NCI-H524 treated with DMSO at 0.1 percent for 48 hours (cell line): ENCODE results near the gene ATXN1.
"Not testable (repeated sequence)": the region's sequence is repeated elsewhere in the genome, so short reads cannot be mapped to it uniquely, and the experiment has no call there.

Source experiments
- DNase-seq: peaks from one replicate; lab custom pipeline; 2025; lab: John Stamatoyannopoulos, UW

The ATXN1 gene

DNA sequence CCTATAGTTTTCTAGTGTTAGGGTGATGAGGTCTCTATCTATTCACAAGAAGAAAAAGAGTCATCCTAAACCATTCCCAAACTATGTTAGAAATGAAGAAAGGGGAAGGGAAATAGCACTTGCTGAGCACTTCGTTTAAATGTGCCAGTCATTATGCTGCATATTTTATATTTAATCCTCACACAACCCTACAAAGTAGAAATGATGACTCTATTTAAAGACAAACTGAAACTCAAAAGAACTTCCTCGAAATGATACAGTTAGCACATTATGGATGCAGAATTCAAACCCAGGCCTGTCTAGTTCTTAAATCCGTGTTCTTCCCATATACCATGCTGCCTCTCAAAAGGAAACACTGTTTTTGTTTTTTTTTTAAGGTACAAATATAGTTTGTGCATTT is 348.3 kb downstream of the ATXN1 start:
- no peak for DNase-seq

GRCh38 chr6:16412171-16412570 is 349.1 kb downstream of the ATXN1 start:
- no peak for DNase-seq

GRCh38 chr6:16409531-16410441 is 351.5 kb downstream of the ATXN1 start:
- DNase-seq = no peak

DNA sequence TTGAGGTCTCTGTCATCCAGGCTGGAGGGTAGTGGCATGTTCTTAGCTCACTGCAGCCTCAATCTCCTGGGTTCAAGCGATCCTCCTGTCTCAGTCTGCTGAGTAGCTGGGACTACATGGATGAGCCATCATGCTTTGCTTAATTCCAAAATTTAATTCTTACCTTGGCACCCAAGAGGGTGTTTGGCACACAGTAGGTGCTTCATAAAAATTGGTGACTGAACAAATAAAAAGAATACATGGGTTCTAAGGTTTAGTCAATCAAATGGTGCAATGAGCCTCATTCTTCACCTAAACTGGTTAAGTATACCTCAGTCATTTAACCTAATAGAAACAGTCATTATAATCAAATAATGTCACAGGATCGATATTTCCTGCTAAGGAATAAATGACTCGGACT is 352.5 kb downstream of the ATXN1 start:
- DNase-seq = no peak

GRCh38 chr6:16406966-16407365 is 354.3 kb downstream of the ATXN1 start:
- DNase-seq = no peak

- DNase-seq = not testable (repeated sequence)
These were observed 354.7 kb downstream of the ATXN1 start for GRCh38 chr6:16406538-16406937.

GRCh38 chr6:16405375-16405774 is 355.9 kb downstream of the ATXN1 start:
- no peak for DNase-seq

GRCh38 chr6:16404456-16404855 is 356.8 kb downstream of the ATXN1 start:
- DNase-seq = no peak

DNA sequence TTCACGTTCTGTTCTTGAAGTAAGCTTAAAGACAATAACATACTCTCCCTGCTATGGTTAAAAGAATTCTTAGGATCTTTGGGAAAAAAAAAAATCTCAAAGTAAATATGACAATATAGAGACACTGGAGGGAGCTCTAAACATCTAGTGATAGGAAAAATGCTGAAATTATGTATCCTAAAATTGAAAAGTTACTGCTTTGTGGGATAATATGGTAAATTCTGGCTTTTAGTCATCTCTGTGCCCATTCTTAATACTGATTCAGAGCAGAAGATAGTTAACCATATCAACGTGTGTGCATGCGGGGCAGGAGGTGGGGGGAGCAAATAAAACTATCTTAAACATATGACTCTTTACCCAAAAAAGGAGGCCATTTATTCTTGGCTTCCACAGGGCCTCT is 357.4 kb downstream of the ATXN1 start:
- no peak for DNase-seq

DNA sequence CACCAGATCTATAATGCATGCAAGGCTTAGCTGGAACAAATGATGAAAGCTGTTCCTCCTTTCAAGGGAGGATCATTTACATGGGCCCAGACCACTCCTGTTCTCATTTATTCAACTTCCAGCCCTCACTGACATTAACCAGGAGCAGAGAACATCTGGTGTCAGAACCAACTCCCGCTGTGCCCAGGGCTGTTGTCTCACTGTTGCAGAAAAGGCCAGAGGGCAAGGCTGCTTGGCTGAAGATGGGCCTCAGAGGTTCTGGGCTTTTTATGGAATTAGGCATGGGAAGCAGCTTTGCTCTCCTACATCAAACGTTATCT is 358.7 kb downstream of the ATXN1 start:
- DNase-seq = peak; percentile 26

GRCh38 chr6:16400248-16400760 is 361.0 kb downstream of the ATXN1 start:
- no peak for DNase-seq

GRCh38 chr6:16399695-16400094 is 361.6 kb downstream of the ATXN1 start:
- DNase-seq = no peak

GRCh38 chr6:16399158-16399557 is 362.1 kb downstream of the ATXN1 start:
- no peak for DNase-seq

- DNase-seq = no peak
These were observed 362.7 kb downstream of the ATXN1 start for GRCh38 chr6:16398587-16398986.

DNA sequence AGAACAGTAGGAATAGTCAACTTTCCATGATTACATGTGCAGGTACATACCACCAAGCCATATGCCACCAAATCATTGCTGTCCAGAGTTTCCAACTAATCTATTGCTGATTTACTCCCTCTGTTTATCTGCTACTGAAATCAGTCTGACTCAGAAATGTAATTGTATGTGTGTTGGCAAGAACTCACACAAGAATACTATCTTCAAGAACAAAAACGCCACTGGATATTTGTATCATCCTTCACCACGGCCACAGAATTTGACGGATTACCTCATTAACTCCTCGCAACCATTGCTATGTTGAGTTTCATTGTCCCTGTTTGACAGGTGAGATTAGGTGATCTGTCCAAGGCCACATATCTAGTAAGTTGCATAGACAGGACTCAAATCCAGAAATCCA is 363.6 kb downstream of the ATXN1 start:
- DNase-seq = no peak

DNA sequence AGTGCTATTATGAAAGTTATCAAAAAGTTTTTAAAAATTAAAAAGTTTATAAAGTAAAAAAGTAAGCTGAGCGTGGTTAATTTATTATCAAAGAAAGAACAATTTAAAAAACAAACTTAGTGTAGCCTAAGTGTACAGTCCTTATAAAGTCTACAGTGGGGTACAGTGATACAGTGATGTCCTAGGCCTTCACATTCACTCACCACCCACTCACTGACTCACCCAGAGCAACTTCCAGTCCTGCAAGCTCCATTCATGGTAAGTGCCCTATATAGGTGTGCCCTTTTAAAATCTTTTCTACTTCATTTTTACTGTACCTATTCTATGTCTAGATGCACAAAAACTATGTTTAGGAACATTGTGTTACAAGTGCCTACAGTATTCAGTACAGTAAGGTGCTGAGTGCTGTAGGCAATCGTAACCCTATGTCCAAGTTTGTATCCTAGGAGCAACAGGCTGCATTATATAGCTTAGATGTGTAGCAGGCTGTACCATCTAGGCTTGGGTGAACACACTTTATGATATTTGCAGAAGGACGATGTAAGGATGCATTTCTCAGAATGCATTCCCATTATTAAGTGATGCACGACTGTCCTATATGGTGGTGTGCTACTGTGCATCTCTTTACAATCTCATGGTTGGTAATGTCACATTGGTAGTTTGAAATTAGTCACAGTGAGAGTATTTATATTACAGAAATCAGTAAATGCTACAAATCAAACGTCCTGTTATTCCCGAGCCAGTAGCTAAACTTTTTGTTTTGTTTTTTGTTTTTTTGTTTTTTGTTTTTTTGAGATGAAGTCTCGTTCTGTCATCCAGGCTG is 364.6 kb downstream of the ATXN1 start:
- DNase-seq = no peak

DNA sequence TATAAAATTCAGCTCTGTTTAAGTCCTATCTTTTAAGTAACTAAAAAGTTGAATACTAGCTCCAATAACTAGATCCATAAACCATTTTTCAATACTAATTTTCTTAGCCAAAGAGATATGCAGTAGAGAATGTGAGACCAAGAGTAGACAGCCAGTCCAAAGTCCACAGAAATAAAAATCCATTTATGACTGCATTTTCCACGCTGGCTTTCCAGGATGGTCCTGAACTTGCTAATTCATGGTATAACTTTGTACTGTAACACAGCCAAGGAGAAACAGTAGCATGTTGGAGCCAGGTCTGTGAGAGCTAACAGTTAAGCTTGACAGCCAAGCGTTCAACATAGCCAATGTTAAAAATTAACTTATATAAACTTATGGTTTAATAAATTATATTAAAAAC is 366.6 kb downstream of the ATXN1 start:
- no peak for DNase-seq

DNA sequence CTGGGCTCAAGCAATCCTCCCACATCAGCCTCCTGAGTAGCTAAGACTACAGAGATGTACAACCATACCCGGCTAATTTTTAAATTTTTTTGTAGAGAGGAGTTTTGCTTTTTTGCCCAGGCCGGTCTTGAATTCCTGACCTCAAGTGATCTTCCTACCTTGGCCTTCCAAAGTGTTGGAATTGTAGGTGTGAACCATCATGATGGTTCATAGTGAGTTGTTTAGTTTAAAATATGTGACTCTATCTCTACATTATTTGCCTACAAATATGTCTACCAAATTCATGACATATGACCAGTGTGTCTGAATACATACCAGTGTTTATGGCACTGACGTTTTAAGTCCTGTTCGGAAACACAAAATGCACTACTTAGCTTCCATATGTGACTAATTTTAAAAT is 367.9 kb downstream of the ATXN1 start:
- DNase-seq = no peak

- no peak for DNase-seq
These were observed 369.2 kb downstream of the ATXN1 start for GRCh38 chr6:16392010-16392409.

GRCh38 chr6:16391451-16391912 is 369.8 kb downstream of the ATXN1 start:
- no peak for DNase-seq

GRCh38 chr6:16390909-16391450 is 370.3 kb downstream of the ATXN1 start:
- not testable (repeated sequence) for DNase-seq

DNA sequence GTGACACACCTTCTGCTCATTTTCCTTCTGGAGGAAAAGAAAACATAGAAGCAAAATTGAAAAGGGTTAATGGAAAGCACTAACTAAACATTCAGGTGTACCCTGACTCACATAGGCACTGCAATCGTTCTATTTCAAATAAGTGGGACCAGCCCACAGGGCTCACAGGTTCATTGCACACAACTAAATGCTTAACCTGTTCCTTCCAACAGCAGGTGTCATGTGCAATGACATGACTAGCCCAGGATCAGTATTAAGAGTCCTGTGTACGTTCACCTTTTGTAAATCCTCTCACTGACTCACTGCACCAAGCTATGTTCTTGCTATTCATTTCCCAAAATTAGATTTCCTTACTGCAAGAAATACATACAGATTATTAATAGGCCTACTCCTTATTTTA is 371.6 kb downstream of the ATXN1 start:
- DNase-seq = no peak

DNA sequence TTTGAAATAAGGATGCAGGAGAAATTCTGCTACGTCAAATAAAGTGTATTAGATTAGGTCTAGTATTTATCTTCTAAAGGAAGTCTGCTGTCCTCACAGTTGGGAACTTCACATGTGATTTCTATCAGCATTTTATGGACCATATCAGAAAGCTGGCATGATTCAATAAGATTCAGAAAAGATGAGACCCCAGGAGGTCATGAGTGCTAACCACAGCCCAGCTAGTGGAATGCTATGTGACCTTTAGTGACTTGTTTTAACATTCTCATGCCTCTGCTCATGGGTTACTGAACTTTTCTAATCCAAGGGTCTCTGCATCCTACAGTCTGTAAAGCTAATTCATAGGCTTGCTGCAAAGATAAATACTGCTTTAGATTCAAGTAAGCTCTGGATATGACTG is 372.8 kb downstream of the ATXN1 start:
- no peak for DNase-seq
